ENCODE measurements around the gene RASA2.
A peak's percentile ranks its signal among the peaks of the same experiment; 100 is the strongest.

The RASA2 gene

GRCh38 chr3:141486746-141487520 is at the start of gene RASA2:
Gene RASA2, plus strand, starts transcription at chr3:141487027. Its CDS starts 57 bp downstream, at chr3:141487084.
- Mint-ChIP-seq H3K4me1 (peaks cover 44 to 75% of the 10 kb centered on the region in 2 donors), H3K27ac (peak within 1 kb of the TSS; percentile 96), H3K36me3 (peaks cover 6 to 19% of the 10 kb centered on the region in 2 donors), H3K27me3 (no peaks in the 10 kb centered on the region), H3K4me3 (peak within 1 kb of the TSS; percentile 91 to 93), H3K9me3 (no peaks in the 10 kb centered on the region)
- ATAC-seq (replicated peaks) (peak; percentile 82 to 86), DNase-seq (peak; percentile 61)

GRCh38 chr3:141439589-141439988 is 47.2 kb upstream of the RASA2 start:
- Mint-ChIP-seq H3K4me3 (no peak overlapping the region), H3K27me3 (no peaks in the 10 kb centered on the region), H3K36me3 (peaks cover 27 to 45% of the 10 kb centered on the region in 2 donors), H3K4me1 (peaks cover 14 to 27% of the 10 kb centered on the region in 2 donors), H3K27ac (peak overlapping the region; percentile 80), H3K9me3 (no peaks in the 10 kb centered on the region)
- ATAC-seq (replicated peaks) (no peak), DNase-seq (no peak)

- peaks cover 37 to 55% of the 10 kb centered on the region in 2 donors for H3K36me3 Mint-ChIP-seq
- ATAC-seq (replicated peaks) (peak; percentile 17 to 36), DNase-seq (no peak)
- H3K9me3 Mint-ChIP-seq, result no peaks in the 10 kb centered on the region
- peaks cover 14 to 27% of the 10 kb centered on the region in 2 donors for H3K4me1 Mint-ChIP-seq
- H3K27ac Mint-ChIP-seq, result peak overlapping the region; percentile 22
- no peaks in the 10 kb centered on the region for H3K27me3 Mint-ChIP-seq
- H3K4me3 Mint-ChIP-seq, result no peak overlapping the region
Measured at GRCh38 chr3:141440942-141441341, 45.9 kb upstream of the RASA2 start.

GRCh38 chr3:141441381-141442364 is 45.2 kb upstream of the RASA2 start:
- Mint-ChIP-seq H3K4me3 (peak overlapping the region in 1 of 2 donors; percentile 32), H3K27me3 (no peaks in the 10 kb centered on the region), H3K36me3 (peaks cover 37 to 55% of the 10 kb centered on the region in 2 donors), H3K4me1 (peaks cover 14 to 27% of the 10 kb centered on the region in 2 donors), H3K9me3 (no peaks in the 10 kb centered on the region), H3K27ac (peak overlapping the region; percentile 56)
- ATAC-seq (replicated peaks) (peak; percentile 100), DNase-seq (peak; percentile 77)

GRCh38 chr3:141442446-141442845 is 44.4 kb upstream of the RASA2 start:
- Mint-ChIP-seq H3K9me3 (no peaks in the 10 kb centered on the region), H3K4me3 (no peak overlapping the region), H3K27ac (no peak overlapping the region), H3K27me3 (no peaks in the 10 kb centered on the region), H3K4me1 (peaks cover 13 to 27% of the 10 kb centered on the region in 2 donors), H3K36me3 (peaks cover 40 to 55% of the 10 kb centered on the region in 2 donors)
- ATAC-seq (replicated peaks) (no peak), DNase-seq (no peak)

- Mint-ChIP-seq H3K4me3 (no peak overlapping the region), H3K9me3 (no peaks in the 10 kb centered on the region), H3K27ac (no peak overlapping the region), H3K36me3 (peaks cover 41 to 56% of the 10 kb centered on the region in 2 donors), H3K27me3 (no peaks in the 10 kb centered on the region), H3K4me1 (peaks cover 14 to 27% of the 10 kb centered on the region in 2 donors)
- DNase-seq (no peak), ATAC-seq (replicated peaks) (no peak)
Measured at GRCh38 chr3:141442914-141443313, 43.9 kb upstream of the RASA2 start.

GRCh38 chr3:141444586-141445285 is 42.1 kb upstream of the RASA2 start:
- Mint-ChIP-seq H3K36me3 (peaks cover 37 to 42% of the 10 kb centered on the region in 2 donors), H3K9me3 (no peaks in the 10 kb centered on the region), H3K27me3 (no peaks in the 10 kb centered on the region), H3K27ac (peak overlapping the region; percentile 42), H3K4me1 (peaks cover 14 to 24% of the 10 kb centered on the region in 2 donors), H3K4me3 (no peak overlapping the region)
- DNase-seq (no peak), ATAC-seq (replicated peaks) (no peak)

GRCh38 chr3:141445990-141446389 is 40.8 kb upstream of the RASA2 start:
- no peaks in the 10 kb centered on the region for H3K9me3 Mint-ChIP-seq
- ATAC-seq (replicated peaks) (no peak), DNase-seq (no peak)
- peaks cover 12 to 13% of the 10 kb centered on the region in 2 donors for H3K4me1 Mint-ChIP-seq
- no peak overlapping the region for H3K4me3 Mint-ChIP-seq
- peaks cover 34 to 38% of the 10 kb centered on the region in 2 donors for H3K36me3 Mint-ChIP-seq
- no peak overlapping the region for H3K27ac Mint-ChIP-seq
- H3K27me3 Mint-ChIP-seq, result no peaks in the 10 kb centered on the region

- ATAC-seq (replicated peaks), result no peak
- H3K4me3 Mint-ChIP-seq, result no peak overlapping the region
- H3K36me3 Mint-ChIP-seq, result peaks cover 34 to 38% of the 10 kb centered on the region in 2 donors
- no peaks in the 10 kb centered on the region for H3K9me3 Mint-ChIP-seq
- no peak overlapping the region for H3K27ac Mint-ChIP-seq
- H3K4me1 Mint-ChIP-seq, result peaks cover 5 to 6% of the 10 kb centered on the region in 2 donors
- DNase-seq, result no peak
- H3K27me3 Mint-ChIP-seq, result no peaks in the 10 kb centered on the region
Measured at GRCh38 chr3:141446737-141447136, 40.1 kb upstream of the RASA2 start.

GRCh38 chr3:141447383-141447782 is 39.4 kb upstream of the RASA2 start:
- Mint-ChIP-seq H3K36me3 (peaks cover 30 to 35% of the 10 kb centered on the region in 2 donors), H3K27me3 (no peaks in the 10 kb centered on the region), H3K9me3 (no peaks in the 10 kb centered on the region), H3K27ac (no peak overlapping the region), H3K4me1 (peaks cover 0 to 4% of the 10 kb centered on the region in 2 donors), H3K4me3 (no peak overlapping the region)
- ATAC-seq (replicated peaks) (no peak), DNase-seq (no peak)

GRCh38 chr3:141448606-141449220 is 38.1 kb upstream of the RASA2 start:
- H3K36me3 Mint-ChIP-seq, result peaks cover 22 to 24% of the 10 kb centered on the region in 2 donors
- ATAC-seq (replicated peaks) (no peak), DNase-seq (no peak)
- H3K27me3 Mint-ChIP-seq, result no peaks in the 10 kb centered on the region
- H3K4me1 Mint-ChIP-seq, result peaks cover 0 to 4% of the 10 kb centered on the region in 2 donors
- H3K27ac Mint-ChIP-seq, result no peak overlapping the region
- no peaks in the 10 kb centered on the region for H3K9me3 Mint-ChIP-seq
- no peak overlapping the region for H3K4me3 Mint-ChIP-seq

GRCh38 chr3:141449424-141449823 is 37.4 kb upstream of the RASA2 start:
- H3K27me3 Mint-ChIP-seq, result no peaks in the 10 kb centered on the region
- H3K9me3 Mint-ChIP-seq, result no peaks in the 10 kb centered on the region
- no peak overlapping the region for H3K4me3 Mint-ChIP-seq
- peaks cover 15 to 16% of the 10 kb centered on the region in 2 donors for H3K36me3 Mint-ChIP-seq
- DNase-seq (no peak), ATAC-seq (replicated peaks) (no peak)
- H3K4me1 Mint-ChIP-seq, result peaks cover 2 to 5% of the 10 kb centered on the region in 2 donors
- H3K27ac Mint-ChIP-seq, result no peak overlapping the region

GRCh38 chr3:141450727-141451375 is 36.0 kb upstream of the RASA2 start:
- Mint-ChIP-seq H3K4me3 (no peak overlapping the region), H3K36me3 (peaks cover 4 to 5% of the 10 kb centered on the region in 2 donors), H3K27ac (peak overlapping the region; percentile 60), H3K4me1 (peaks cover 9 to 11% of the 10 kb centered on the region in 2 donors), H3K9me3 (no peaks in the 10 kb centered on the region), H3K27me3 (no peaks in the 10 kb centered on the region)
- no peak for DNase-seq
- no peak for ATAC-seq (replicated peaks)

Data from stimulated activated naive B cell treated with anti-CD40 and anti-IgM and Interleukin-4, amounts not matched to agents 10 μg/mL and 1 μg/mL and 100 μg/mL, for 72 hours (primary cell).